GM10266 (cell line): ENCODE results near the gene COL23A1.

Experiments used
- DNase-seq: peaks from one replicate; pipeline ENCODE4 v3.0.0; 2012; ENCODE audit errors: extremely low spot score
- CTCF ChIP-seq: IDR thresholded peaks from 2 replicates; pipeline ENCODE4 v1.5.1; 2012; ENCODE audit warnings: mild to moderate bottlenecking, low read depth; ENCODE audit not compliant: control insufficient read depth, insufficient read depth; ENCODE audit errors: missing control alignments

The COL23A1 gene

GRCh38 chr5:178273665-178274541, 316.3 kb downstream of the COL23A1 start:
- DNase-seq, result no peak
- no peak for TF ChIP-seq CTCF

GRCh38 chr5:178273041-178273440, 317.2 kb downstream of the COL23A1 start:
- TF ChIP-seq CTCF, result no peak
- DNase-seq, result no peak

GRCh38 chr5:178272591-178272990, 317.6 kb downstream of the COL23A1 start:
- no peak for DNase-seq
- no peak for TF ChIP-seq CTCF

- no peak for DNase-seq
- no peak for TF ChIP-seq CTCF
Observed at GRCh38 chr5:178271726-178272479, 318.3 kb downstream of the COL23A1 start.

GRCh38 chr5:178271231-178271630, 319.0 kb downstream of the COL23A1 start:
- TF ChIP-seq CTCF, result no peak

GRCh38 chr5:178269499-178269898, 320.7 kb downstream of the COL23A1 start:
- no peak for DNase-seq
- TF ChIP-seq CTCF, result no peak

More at GRCh38 chr5:178271231-178271630, 319.0 kb downstream of the COL23A1 start:
- no peak for DNase-seq

GRCh38 chr5:178267876-178268275, 322.3 kb downstream of the COL23A1 start:
- TF ChIP-seq CTCF, result no peak
- DNase-seq, result no peak
